NCI-H1694 (cell line): ENCODE data around the gene KY.

Experiments used
- DNase-seq: peaks from one replicate; lab custom pipeline; 2025; lab: John Stamatoyannopoulos, UW

KY gene

DNA sequence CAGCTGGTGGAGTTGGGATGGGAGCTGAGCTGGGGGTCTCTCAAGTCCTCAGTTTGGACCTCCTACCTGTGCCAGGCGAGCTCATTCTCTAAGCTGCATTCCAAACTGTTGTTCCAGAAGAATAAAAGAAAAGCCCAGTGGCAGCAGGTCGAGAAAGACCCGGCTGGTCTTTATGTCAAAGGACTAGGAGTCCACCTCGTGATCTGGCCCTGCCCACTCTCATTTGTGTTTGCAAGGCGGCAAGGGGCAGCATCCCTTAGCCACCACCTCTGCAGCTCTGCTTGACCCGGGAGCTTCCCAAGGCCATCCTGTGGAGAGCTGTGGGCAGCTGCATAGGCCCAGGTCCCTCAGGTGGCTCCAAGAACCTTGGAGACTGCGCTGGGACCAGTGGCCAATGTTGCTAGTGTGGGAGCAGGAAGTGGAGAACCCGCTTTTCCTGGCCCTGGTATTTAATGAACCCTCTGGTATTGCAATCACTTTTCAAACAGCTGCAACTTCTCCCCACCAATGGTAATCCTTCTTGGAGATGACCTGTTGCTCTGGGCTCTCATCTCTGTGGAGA is 30.9 kb downstream of the KY start:
- no peak for DNase-seq

DNA sequence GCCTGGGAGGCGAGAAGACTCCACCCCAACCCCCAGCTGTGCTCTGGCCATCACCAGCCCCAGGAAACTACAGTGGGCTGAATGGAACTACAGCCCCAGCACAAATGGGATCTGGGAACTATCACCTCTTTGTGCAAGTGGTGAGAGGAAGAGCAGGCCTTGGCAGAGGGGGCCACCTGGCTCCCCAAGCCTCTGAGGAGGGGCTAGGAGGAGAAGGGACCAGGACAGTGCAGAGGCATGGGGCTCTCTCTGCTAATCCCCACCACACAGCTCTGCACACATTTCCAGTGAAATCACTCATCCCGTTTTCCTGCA is 31.6 kb downstream of the KY start:
- DNase-seq = no peak

DNA sequence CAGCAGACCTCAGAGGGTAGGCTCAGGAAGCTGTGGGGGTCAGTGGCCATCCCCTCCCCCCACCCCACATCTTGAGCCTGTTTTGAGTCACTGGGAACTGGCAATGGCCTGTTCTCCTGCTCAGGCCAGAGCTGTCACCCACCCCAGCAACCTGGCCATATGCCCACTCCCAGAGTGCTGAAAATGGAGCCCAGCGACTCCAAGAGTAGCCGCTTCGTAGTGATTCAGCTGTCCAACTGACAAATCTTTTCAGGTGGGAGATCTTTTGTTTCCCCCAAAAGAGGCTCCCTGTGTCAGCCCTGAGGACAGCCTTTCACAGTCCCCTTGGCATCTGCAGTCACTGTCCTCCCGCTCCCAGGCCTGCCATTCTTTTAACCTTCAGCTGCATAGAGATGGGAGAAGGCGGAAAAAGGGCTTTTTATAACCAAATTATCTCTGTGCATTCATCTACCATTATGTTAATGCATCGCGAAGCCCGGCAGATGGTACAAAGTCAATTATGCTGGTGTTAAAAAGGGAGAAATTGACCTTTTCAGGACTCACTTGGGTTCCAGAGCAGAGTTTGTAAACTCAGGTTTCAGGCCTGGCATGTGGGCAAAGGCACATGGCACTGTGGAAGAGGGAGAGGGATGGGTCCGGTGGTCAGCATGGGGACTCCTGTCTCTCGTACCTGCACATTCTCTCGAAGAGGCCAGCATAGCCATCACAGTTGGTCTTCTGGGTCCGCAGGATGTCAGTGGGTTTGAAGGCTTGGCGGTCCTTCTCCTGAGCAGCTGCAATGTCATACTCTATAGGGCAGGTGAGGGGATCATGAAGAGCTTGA is 32.1 kb downstream of the KY start:
- DNase-seq = no peak

DNA sequence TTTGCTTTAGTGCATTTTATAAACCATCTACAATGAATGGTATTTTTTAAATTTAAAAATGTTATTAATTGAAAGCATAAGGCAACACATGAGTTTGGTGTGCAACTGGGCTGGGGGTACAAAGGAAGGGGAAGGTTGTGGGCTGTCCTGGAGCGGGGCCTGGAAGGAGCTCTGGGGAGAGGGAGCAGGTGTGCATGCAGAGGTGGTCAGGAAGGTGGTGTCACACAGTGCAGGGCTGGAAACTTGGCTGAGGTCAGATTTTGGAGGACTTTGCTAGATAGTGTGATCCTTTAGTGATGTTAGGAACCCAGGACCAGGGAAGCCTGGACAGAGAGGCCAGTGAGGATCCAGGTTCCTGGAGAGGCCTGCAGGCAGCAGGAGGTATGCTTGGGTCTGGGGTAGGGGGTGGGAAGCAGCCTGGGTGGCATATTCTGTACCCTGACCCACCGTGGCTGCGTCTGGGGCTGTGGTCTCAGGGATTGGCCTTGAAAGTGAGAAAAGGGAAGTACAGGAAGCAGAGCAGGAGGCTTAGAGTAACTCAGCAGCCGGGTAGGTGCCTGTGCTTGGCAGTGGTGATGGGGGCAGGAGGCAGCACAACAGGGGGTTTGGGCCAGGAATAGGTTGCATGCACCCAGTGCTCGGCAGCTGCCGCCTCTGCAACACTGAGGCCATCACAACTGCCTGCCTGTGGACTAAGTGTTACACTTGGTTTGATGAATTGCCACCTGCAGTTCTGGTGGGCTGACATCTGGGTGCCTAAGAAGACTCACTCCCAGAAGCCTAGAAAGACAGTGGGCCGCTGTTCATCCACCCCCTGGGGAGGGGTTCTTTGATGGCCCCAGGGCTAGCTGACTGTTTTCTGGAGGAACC is 33.0 kb downstream of the KY start:
- no peak for DNase-seq

DNA sequence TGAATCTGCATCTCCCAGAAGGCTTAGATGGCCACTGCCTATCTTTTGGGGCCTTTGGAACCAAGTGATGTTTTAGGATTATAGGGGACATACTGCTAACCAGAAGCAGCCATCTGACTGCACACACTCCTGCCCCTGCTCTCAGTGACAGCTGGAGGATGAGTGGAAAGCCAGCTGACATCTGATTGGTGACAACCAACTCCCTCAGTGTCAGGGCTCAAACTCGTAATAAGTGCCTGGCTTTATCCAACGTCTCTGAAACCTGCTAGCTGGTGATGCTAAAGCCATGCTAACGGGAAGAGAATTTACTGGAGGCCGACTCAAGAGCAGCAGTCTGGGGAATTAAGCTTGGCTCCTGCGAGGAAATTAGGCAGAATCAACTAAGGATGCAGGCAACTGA is 35.1 kb downstream of the KY start:
- DNase-seq = peak; percentile 17

DNA sequence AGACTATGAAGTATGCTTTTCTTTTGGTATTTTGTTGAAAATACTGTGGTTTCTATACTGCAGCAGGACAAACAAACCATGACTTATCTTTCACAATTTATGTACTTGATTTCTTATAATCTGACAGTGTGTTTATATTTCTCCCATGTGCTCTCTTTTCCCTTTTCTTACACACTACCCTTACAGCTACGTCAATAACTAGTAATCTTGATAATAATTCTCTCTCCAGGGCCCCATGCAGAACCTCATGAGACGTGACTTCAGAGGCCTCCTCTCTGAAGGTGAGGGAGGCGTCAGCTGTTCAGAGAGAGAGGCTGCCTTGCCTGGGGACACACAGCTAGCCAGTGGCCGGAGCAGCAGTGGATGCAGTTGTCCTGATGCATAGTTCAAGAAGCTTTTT is 35.9 kb downstream of the KY start:
- no peak for DNase-seq

DNA sequence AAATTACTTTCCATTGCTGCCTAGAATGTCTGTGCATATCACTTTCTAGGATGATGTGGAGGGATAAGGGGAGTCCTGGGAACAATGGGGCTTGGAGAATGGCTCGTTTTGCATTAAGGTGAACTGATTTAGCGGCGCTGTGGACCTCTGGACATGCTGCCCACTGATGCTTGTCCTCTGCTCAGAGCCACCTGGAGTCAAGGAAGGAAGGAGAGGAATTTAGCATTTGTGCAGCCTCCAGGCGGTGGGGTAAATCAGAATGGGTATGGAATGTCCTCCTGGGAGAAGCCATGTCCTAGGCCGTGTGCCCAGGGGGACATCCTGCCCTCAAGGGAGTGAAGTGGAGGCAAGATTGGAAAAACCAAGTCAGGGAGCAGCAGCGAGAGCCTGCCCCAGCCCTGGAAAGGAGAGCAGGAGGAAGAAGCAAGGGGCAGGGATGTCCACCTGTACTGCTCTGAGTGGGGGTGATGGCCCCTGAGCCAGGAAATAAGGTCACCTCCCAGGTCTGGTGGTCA is 37.8 kb downstream of the KY start:
- no peak for DNase-seq

DNA sequence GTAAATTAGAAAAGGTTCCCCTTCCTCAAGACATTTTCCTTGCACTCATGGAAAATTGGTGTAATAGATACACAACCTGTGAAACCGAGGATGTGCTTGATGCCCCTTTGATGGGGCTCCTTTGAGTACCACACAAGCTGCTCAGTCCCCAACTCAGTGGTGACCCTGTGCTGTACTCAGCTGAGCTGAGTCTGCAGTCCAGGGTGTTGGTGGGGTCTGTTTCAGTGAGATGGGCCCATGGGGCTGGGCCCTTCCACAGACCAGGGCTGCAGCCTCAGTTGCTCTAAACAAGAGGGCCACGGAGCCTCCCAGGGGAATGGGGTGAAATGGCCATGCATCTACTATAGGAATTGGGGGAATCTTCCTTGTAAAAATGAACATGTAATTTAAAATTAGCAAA is 39.3 kb downstream of the KY start:
- DNase-seq = no peak

DNA sequence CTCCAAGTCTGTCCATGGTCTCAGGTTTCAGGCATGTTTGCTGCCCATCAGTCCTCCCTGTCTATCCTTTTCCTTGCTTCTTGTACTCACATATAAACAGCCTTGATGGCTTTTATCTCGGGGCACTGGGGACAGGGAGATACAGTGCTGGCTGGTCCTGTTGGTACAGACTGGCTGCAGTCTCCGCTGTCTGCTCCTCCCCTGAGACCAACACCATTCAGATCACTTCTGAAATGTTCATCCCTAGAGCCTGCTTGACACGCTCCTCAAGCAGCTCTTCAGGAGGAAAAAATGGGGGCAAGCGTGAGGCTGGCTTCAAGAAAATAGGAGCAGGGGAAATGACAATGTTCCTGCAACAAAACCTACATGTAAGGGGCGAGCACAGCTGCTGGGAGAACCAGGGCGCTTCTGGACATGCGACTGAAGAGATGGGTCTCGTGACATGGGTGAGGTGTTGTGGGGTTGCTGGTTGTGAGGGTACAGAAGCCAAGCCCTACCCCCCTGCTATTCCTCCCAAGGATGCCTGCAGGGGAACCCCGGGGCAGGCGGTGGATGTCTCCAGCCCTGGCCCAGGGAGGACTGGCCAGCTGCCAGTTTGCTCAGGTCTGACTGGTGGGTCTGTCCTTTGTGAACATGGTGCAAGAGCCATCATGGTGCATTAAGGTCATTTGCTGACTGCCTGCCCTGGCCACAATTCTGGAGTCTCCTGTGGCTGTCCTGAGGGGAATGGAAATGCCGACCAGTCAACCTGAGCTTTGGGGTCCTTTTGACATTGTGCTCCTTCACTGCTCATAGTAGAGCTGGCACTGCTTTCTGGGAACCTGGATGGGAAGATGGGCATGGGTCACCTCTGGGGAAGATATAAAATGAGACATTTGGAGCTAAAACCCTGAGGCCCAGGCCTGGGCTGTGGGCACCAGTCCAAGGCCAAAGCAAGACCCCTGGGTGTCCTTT is 40.1 kb downstream of the KY start:
- DNase-seq = no peak

DNA sequence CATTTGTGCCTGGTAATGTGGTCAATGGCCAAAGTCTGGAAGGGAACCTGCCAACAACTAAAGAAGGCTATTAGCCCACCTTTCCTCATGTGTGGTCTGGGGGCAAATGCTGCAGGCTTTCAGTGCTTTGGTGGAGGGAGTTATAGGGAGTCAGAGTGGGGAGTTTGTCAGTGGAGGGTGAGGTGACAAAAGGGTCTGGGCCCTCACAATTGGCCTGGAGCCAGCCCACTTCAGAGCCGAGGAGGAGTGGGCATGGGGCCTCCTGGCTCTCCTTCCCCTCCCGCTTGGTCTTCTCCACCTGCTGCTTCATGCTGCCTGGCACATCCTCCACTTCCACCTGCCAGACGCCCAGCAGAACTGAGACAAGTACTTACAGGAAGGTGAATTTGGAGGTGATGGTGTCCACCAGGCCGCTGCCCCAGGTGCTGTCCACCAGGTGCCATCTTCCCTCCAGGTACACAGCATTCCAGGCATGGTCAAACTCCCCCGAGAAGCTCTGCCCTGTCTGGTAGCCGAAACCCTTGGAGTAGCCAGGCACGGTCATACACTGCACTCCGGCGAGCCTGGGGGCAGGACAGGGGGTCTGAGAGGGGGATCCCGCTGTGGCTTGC is 40.9 kb downstream of the KY start:
- DNase-seq = no peak

DNA sequence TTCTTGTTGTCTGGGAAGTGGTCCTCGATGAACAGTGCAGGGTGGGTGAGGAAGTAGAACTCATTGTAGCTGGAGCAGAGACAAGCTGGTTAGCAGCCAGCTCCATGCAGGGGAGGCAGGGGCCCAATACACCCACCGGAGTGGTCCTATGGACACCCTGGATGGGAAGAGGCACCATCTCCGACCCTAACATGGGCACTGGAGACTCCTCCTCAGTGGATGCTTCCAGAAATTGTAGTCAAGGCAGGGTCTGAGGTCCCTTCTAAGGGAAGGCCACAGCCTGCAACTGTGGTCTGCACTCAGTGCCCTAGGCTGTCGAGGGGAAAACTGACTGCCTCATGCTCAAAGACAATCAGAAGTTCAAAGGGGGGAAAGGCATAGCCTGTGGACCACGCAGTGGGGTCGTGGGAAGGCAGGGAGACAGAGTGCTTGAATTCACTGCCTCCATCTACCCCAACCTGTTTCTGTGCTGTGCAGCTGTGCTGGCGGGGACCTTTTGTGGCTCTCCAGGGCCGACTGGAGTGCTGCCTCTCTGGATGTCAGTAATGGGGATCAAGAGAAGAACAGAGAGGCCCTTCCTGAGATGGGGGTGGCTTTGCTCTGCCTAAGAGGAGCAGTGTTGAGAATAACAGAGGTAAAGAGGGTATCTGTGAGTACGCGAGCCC is 41.9 kb downstream of the KY start:
- no peak for DNase-seq

DNA sequence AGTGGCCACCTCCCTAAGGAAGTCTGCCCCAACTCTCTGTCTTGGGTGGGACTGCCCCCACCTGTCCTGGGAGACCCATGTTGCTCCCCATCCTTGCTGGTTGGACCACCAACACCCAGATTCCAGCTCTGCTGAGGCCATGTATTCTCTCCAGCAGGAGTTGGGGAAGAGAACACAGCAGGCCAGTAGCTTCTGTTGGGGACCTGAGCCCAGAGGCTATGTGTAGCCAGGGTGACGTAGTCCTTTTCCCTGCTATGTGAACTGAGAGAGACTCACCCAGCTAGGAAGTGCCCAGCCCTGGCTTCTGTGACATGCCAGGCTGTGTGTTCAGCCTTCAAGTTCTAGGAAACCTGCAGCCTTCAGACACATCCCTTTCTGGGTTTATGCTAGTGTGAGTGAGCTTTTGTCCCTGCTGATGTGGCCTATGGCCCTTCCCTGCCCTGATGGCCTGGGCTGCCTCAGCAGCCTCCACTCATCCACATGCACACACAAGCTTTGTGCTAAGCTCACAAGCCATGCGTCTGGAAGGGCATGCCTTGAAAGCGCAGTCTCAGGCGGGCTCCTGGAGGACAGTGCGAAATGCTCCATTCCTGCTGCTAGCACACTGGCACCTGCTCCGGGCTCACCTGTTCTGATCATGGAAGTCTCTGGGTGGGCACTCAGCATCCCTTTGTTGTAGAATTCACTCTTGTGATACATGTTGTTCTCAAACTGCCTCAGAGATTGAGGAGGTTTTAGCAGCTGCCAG is 42.6 kb downstream of the KY start:
- no peak for DNase-seq

DNA sequence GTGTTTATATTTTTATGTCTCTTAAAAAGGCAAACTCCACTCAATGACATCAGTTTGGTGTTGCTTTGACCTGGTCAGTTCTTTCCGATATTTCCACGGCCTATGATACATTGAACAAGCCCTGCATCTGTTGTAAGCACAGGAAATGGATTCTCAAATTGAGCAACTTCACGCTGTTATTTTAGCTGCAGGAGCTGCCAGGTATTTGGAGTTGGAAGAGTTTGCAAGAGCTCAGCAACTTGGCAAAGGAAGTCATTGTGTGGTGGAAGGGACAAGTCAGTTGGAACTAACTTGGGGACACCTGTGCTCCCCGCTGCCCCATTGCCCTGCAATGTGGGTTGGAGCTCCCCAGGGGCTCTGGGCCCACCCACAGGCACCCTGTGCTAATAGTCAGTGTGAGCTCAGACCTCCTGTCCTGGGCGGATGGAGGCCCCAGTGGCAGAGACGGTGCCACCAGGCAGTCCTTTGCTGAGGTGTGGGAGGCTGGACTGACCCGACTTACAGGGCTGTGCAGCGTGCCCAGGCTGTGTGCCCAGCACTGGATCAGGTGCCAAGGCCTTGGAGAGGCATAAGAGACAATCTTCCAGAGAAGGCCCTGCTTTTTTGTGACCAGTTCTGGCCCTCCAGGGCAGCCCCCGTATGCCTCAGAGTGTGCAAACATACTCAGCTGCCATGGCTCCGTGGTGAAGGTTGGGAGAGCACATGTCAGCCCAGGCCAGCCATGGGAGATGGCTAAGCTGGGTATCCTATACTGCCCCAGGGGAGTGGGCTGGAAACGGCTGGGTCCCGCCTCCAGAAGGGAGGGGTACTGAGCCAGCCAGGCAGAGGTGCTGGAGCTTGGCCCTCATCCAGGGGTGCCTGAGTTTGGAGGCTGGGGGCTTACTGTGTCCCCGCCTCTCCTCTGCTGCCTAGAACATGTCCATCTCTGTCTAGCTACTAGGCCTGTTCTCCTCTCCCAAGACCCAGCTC is 43.5 kb downstream of the KY start:
- DNase-seq = no peak

DNA sequence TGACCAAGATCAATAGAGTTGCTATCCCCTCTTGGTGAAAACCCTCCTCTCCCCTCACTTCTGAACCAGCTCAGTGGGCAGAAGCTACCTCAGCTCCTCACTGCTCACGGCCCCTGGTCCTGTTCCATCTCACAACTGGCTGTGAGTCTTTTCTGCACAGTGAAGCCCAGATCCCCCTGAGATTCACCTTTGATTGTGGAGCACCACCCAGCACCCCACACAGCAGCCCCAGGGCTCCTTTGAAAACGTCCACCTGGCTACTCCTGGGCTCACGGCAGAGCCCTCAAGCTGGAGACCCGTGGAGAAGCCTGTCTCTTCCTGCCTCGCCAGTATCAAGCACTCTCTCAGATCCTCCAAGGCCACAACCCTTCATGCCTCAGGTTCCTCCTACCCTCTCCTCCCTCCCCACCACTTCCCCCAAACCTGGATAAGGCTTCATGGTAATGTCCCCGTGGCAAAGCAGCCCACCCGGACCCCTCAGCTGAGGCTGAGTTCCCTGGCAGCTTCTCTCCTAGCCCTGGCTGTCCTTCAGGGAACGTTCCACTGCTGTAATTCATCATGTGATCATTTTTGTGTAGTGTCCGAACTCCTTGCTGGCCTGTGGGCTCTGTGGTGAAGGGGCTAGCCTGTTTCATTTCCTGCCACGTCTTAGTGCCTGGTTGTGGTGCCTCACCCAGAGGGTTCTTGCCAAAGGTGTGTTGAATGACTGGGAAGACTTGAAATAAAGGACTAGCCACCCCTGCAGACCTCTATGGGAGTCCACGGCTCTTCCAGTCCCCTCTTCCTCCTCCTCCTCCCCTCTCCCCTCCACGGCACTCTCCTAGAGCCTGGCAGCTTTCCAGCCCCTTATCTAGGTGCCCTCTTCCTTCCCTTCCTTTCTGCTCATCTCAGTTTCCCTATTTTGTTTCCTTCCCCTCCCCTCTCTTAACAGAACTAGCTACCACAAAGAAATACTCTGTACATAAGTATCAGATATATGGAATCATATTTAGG is 44.5 kb downstream of the KY start:
- no peak for DNase-seq

DNA sequence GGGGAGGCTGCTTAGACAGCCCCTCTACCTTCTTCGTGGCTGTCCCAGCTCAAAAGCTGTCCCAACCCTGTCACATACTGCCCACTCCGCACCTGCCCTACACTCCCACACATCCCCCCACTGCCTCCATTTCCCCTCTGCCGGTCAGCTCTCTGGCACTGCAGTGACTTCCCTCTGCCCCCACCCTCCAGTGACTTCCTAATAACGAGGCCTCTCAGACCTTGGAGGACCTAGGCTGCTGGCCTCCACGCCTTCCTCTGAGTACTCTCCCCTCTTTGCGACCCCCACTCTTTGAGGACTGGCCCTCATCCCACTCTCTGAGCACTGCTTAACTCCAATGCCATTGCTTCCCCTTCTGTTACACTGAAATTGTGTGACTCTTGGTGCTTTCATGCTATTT is 45.3 kb downstream of the KY start:
- DNase-seq = no peak

DNA sequence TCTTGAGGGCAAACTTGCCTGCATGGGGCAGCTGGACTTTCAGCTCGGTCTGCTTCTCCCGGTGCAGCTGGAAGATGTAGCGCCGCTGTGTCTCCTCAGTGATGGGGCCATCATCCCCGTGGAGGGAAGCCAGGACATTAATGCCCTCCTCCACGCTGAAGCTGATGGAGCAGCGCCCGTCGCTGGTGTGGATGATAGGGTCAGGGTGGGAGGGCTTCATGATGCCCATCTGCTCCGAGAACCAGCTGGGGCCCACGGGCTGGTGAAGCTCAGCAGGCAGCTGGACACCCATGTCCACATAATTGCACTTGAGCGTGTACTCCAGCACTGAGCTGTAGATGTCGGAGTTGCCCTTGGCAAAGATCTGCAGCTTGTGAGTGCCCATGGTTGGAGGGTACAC is 46.9 kb downstream of the KY start:
- no peak for DNase-seq

DNA sequence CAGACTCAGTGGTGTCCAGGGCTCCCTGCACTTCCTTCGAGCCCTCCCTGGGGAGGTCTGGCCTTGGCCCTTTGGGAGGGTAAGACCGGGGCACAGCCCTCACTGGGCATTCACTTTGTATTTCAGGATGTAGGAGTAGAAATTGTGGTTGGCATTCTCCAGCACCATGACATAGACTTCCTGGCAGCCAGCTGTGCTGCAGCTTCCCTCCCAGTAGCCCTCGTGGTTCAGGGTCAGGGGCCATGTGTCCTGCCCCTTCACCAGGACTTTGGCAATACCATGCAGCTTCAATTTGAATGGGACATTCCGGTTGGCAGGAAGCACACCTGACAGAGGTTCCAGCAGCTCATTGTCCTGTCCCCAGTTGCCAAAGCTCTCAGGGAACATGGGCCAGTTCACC is 47.3 kb downstream of the KY start:
- DNase-seq = no peak

DNA sequence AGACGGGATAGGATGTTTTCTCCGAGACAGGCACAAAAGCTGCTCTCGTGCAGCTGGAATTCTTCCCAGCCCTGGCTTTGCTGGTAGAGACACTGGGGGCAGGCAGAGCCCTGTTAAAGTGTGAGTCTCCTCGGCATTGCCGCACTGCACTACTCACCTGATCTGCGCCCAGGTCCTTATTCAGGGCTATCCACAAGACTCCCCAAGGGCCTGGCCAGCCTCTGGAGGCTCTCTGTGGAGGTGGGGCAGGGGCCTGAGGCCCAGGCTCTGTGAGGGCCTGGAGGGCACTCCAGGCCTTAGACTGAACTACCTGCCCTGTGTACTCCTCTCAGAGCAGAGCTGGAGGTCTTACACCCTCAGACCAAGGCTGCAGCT is 48.4 kb downstream of the KY start:
- DNase-seq = no peak
